Gastrocnemius medialis (tissue), 4 donors: ENCODE measurements around the gene AIF1L. TPM values are rescaled to one million over a fixed set of nuclear protein-coding genes. Genes with fewer than 3 reads are reported as not detected.

Source experiments
- ATAC-seq, 2 donors: fragments of 150-250 bp; one replicate each; pipeline ENCODE4 v1.9.1; 2016
- DNase-seq, 2 donors: peaks; one replicate each; pipeline ENCODE4 v3.0.0-alpha.2; 2019
- H3K27ac ChIP-seq, 4 donors: fragments of 200-600 bp; sonication (generic); 1 replicate in 1 of 4; 2 replicates in 3 of 4; pipeline ENCODE4 v1.5.1; 2016 to 2018; ENCODE audit warnings: mild to moderate bottlenecking in 2 of 4, moderate library complexity in 1 of 4
- H3K27me3 ChIP-seq, 3 donors: fragments of 200-600 bp; sonication (generic) in 2 of 3; 1 replicate in 1 of 3; 2 replicates in 2 of 3; pipeline versions ENCODE4 v1.5.1 to v1.6.0; 2016 to 2019; ENCODE audit warnings: mild to moderate bottlenecking in 1 of 3, moderate library complexity in 1 of 3
- H3K36me3 ChIP-seq, 2 donors: fragments of 200-600 bp; sonication (generic) in 1 of 2; one replicate each; pipeline ENCODE4 v1.5.1; 2017 to 2018
- H3K4me1 ChIP-seq, 2 donors: fragments of 200-600 bp; sonication (generic) in 1 of 2; one replicate each; pipeline ENCODE4 v1.5.1; 2016 to 2017; ENCODE audit warnings: mild to moderate bottlenecking in 2 of 2
- H3K4me3 ChIP-seq, 4 donors: fragments of 200-600 bp; sonication (generic) in 3 of 4; 1 replicate in 1 of 4; 2 replicates in 3 of 4; pipeline ENCODE4 v1.5.1; 2016 to 2019; ENCODE audit warnings: mild to moderate bottlenecking in 2 of 4
- H3K9me3 ChIP-seq, 3 donors: fragments of 200-600 bp; sonication (generic) in 2 of 3; 1 replicate in 1 of 3; 2 replicates in 2 of 3; pipeline ENCODE4 v1.5.1; 2016 to 2019
- CTCF ChIP-seq, 5 experiments: fragments of 450-650 bp in 3 of 5; fragments of 200-600 bp in 2 of 5; sonication (generic) in 2 of 5; IDR thresholded peaks in 4 of 5; conservative IDR thresholded peaks in 1 of 5; 1 replicate in 4 of 5; 2 replicates in 1 of 5; pipeline ENCODE4 v1.5.1; 2016 to 2019; ENCODE audit warnings: antibody characterized with exemption in 5 of 5, mild to moderate bottlenecking in 3 of 5, moderate library complexity in 3 of 5
- POLR2A ChIP-seq, 2 donors: fragments of 450-650 bp; IDR thresholded peaks; one replicate each; pipeline ENCODE4 v1.6.1; 2017; ENCODE audit warnings: antibody characterized with exemption in 2 of 2, mild to moderate bottlenecking in 2 of 2, moderate library complexity in 2 of 2
- in situ Hi-C, 4 donors: fragments of 200-750 bp; cut with MboI; loops; one replicate each; pipeline versions ENCODE4 v1.15.0 to v1.8.0; 2017; ENCODE audit warnings: low sequenced_read_pairs in 4 of 4
- intact Hi-C: fragments of 100-400 bp; cut with DNase I; formaldehyde crosslinking; loops from one replicate; pipeline ENCODE4 v1.15.1; 2023; ENCODE audit warnings: low total_unique reads
- total RNA-seq, 4 donors: library from RNA; depleted of rRNA; stranded (reverse); fragments of >200 nt; gene quantifications; one replicate each; pipeline versions ENCODE4 v1.1.0 to v1.2.3, GENCODE V29; 2016

Gene AIF1L
- total RNA-seq, 4 donors from 2014 or later, result 7.5 to 10.6 (median 8.9) TPM

- no peaks in the 10 kb centered on the region for H3K9me3 ChIP-seq
- no peak overlapping the region for H3K4me3 ChIP-seq
- ATAC-seq (no peak), DNase-seq (no peak)
- H3K27ac ChIP-seq, result no peak overlapping the region
- H3K4me1 ChIP-seq, result no peaks in the 10 kb centered on the region
- peaks cover 0 to 4% (median 0%) of the 10 kb centered on the region in 3 donors for H3K27me3 ChIP-seq
- no peak for TF ChIP-seq POLR2A (IDR thresholded peaks at IDR 0.05)
- TF ChIP-seq CTCF (IDR thresholded peaks at IDR 0.05 in 4 of 5, conservative IDR thresholded peaks at IDR 0.05 in 1 of 5), result no peak
- no peaks in the 10 kb centered on the region for H3K36me3 ChIP-seq
- in situ Hi-C loops, result no loop called here
- intact Hi-C loops, result no loop called here
These were observed 13.4 kb upstream of the AIF1L start for GRCh38 chr9:131082774-131083512.

- no peak overlapping the region for H3K27ac ChIP-seq
- H3K4me3 ChIP-seq, result no peak overlapping the region
- H3K36me3 ChIP-seq, result no peaks in the 10 kb centered on the region
- peaks cover 0 to 4% (median 0%) of the 10 kb centered on the region in 3 donors for H3K27me3 ChIP-seq
- no peak for ATAC-seq
- intact Hi-C loops, result no loop called here
- no peaks in the 10 kb centered on the region for H3K4me1 ChIP-seq
- H3K9me3 ChIP-seq, result no peaks in the 10 kb centered on the region
- DNase-seq, result no peak
- TF ChIP-seq CTCF (IDR thresholded peaks at IDR 0.05 in 4 of 5, conservative IDR thresholded peaks at IDR 0.05 in 1 of 5) (no peak), POLR2A (IDR thresholded peaks at IDR 0.05) (no peak)
- in situ Hi-C loops, result no loop called here
These were observed 11.5 kb upstream of the AIF1L start for GRCh38 chr9:131084661-131085369.

- H3K27ac ChIP-seq, result no peak overlapping the region
- H3K36me3 ChIP-seq, result no peaks in the 10 kb centered on the region
- DNase-seq, result no peak
- peaks cover 0 to 4% (median 0%) of the 10 kb centered on the region in 3 donors for H3K27me3 ChIP-seq
- no peaks in the 10 kb centered on the region for H3K4me1 ChIP-seq
- ATAC-seq, result no peak
- H3K9me3 ChIP-seq, result no peaks in the 10 kb centered on the region
- TF ChIP-seq POLR2A (IDR thresholded peaks at IDR 0.05) (no peak), CTCF (IDR thresholded peaks at IDR 0.05 in 4 of 5, conservative IDR thresholded peaks at IDR 0.05 in 1 of 5) (no peak)
- in situ Hi-C loops (no loop called here), intact Hi-C loops (no loop called here)
- H3K4me3 ChIP-seq, result no peak overlapping the region
These were observed 10.8 kb upstream of the AIF1L start for GRCh38 chr9:131085370-131086122.

- H3K4me1 ChIP-seq, result no peaks in the 10 kb centered on the region
- H3K27ac ChIP-seq, result no peak overlapping the region
- H3K36me3 ChIP-seq, result no peaks in the 10 kb centered on the region
- DNase-seq (no peak), ATAC-seq (no peak)
- H3K4me3 ChIP-seq, result no peak overlapping the region
- H3K27me3 ChIP-seq, result peaks cover 0 to 4% (median 0%) of the 10 kb centered on the region in 3 donors
- intact Hi-C loops, result no loop called here
- TF ChIP-seq POLR2A (IDR thresholded peaks at IDR 0.05) (no peak), CTCF (IDR thresholded peaks at IDR 0.05 in 4 of 5, conservative IDR thresholded peaks at IDR 0.05 in 1 of 5) (no peak)
- in situ Hi-C loops, result no loop called here
- no peaks in the 10 kb centered on the region for H3K9me3 ChIP-seq
These were observed 8.9 kb upstream of the AIF1L start for GRCh38 chr9:131087354-131087893.
